A549 (cell line): ENCODE results near the gene LAMA3. TPM values are rescaled to one million over a fixed set of nuclear protein-coding genes. Genes with fewer than 3 reads are reported as not detected.

ENCODE experiments used
- ATAC-seq, 2 experiments: fragments of 200-7000 bp in 1 of 2; fragments of >200 bp in 1 of 2; cut with Nextera tagmentation in 1 of 2; cut with Tn5 transposase in 1 of 2; 3 replicates each; pipeline versions ENCODE4 v1.8.0 to v1.9.1; 2018 to 2020; ENCODE audit warnings: mild to moderate bottlenecking in 1 of 2, moderate library complexity in 1 of 2
- CTCF ChIA-PET: fragments of 300-600 bp; sonication (Branson Sonifier 250); formaldehyde crosslinking; extraction: SDS; loops from one replicate; lab custom pipeline; 2021; ENCODE audit warnings: antibody characterized with exemption, inconsistent platforms; lab: Yijun Ruan, JAX
- POLR2A ChIA-PET: fragments of 350-600 bp; formaldehyde crosslinking; extraction: SDS; loops from one replicate; lab custom pipeline; 2021; ENCODE audit warnings: antibody characterized with exemption, inconsistent platforms; lab: Yijun Ruan, JAX
- DNase-seq, 2 experiments: peaks; one replicate each; pipeline versions ENCODE4 v3.0.0 to v3.0.0-alpha.2; 2011 to 2016; ENCODE audit warnings: low read depth in 1 of 2, low spot score in 1 of 2
- FAIRE-seq: peaks from 2 replicates; lab custom pipeline; 2011; peaks lifted over from hg19 to GRCh38; lab: Jason Lieb, UNC
- H3K27ac ChIP-seq, 2 experiments: fragments of >200 bp; sonication (Bioruptor Twin); formaldehyde crosslinking; 3 replicates each; pipeline ENCODE4 v1.5.1; 2016 to 2017
- H3K4me1 ChIP-seq: fragments of >200 bp; sonication (Bioruptor Twin); formaldehyde crosslinking; 3 replicates; pipeline ENCODE4 v1.6.1; 2016
- H3K4me2 ChIP-seq: fragments of >200 bp; sonication (Bioruptor Twin); formaldehyde crosslinking; 3 replicates; pipeline ENCODE4 v1.6.1; 2016
- H3K4me3 ChIP-seq: fragments of >200 bp; sonication (Bioruptor Twin); formaldehyde crosslinking; 3 replicates; pipeline ENCODE4 v1.5.1; 2016
- H3K9me3 ChIP-seq: fragments of >200 bp; sonication (Bioruptor Twin); formaldehyde crosslinking; 3 replicates; pipeline ENCODE4 v1.6.1; 2016
- CBX2 ChIP-seq: fragments of 200-600 bp; sonication (generic); IDR thresholded peaks from 2 replicates; pipeline ENCODE4 v1.6.1; 2016; ENCODE audit warnings: low read depth, mild to moderate bottlenecking, borderline replicate concordance
- CHD2 ChIP-seq: fragments of 150-350 bp; IDR thresholded peaks from 2 replicates; pipeline ENCODE4 v1.6.1; 2014; ENCODE audit warnings: low read length; ENCODE audit not compliant: partially characterized antibody
- EP300 ChIP-seq, 2 experiments: fragments of >200 bp; sonication (Bioruptor Twin); formaldehyde crosslinking; IDR thresholded peaks; 2 replicates in 1 of 2; 3 replicates in 1 of 2; pipeline ENCODE4 v1.6.1; 2016 to 2017
- ESRRA ChIP-seq: fragments of 150-350 bp; IDR thresholded peaks from 2 replicates; pipeline ENCODE4 v1.6.1; 2014; ENCODE audit warnings: mild to moderate bottlenecking, low read length, borderline replicate concordance
- FOXS1 ChIP-seq: fragments of 250-450 bp; sonication (Bioruptor Pico); IDR thresholded peaks from 2 replicates; pipeline ENCODE4 v1.5.0; 2020; ENCODE audit warnings: mild to moderate bottlenecking, moderate library complexity
- GATA3 ChIP-seq: IDR thresholded peaks from 2 replicates; pipeline ENCODE4 v1.6.1; 2012; ENCODE audit warnings: borderline replicate concordance
- HDAC2 ChIP-seq: fragments of 200-600 bp; sonication (generic); IDR thresholded peaks from 2 replicates; pipeline ENCODE4 v1.6.1; 2016
- HES2 ChIP-seq: fragments of >200 bp; sonication (Bioruptor Twin); formaldehyde crosslinking; IDR thresholded peaks from 2 replicates; pipeline ENCODE4 v1.6.1; 2016
- HEYL ChIP-seq: fragments of 250-450 bp; sonication (Bioruptor Pico); IDR thresholded peaks from 2 replicates; pipeline ENCODE4 v1.8.0; 2021; ENCODE audit warnings: mild to moderate bottlenecking, moderate library complexity
- HOXB13 ChIP-seq: fragments of 250-450 bp; sonication (Bioruptor Pico); IDR thresholded peaks from 2 replicates; pipeline ENCODE4 v1.5.0; 2020; ENCODE audit warnings: low read depth, mild to moderate bottlenecking, moderate library complexity
- JUN ChIP-seq, 2 experiments: fragments of >200 bp; sonication (Bioruptor Twin); formaldehyde crosslinking; IDR thresholded peaks; 2 replicates in 1 of 2; 3 replicates in 1 of 2; pipeline ENCODE4 v1.6.1; 2016 to 2017
- JUNB ChIP-seq: fragments of >200 bp; sonication (Bioruptor Twin); formaldehyde crosslinking; IDR thresholded peaks from 2 replicates; pipeline ENCODE4 v1.6.1; 2016
- MAFK ChIP-seq: fragments of 450-650 bp; IDR thresholded peaks from 2 replicates; pipeline ENCODE4 v1.6.1; 2014; ENCODE audit not compliant: partially characterized antibody
- NFE2L2 ChIP-seq: fragments of 150-350 bp; conservative IDR thresholded peaks from 2 replicates; pipeline ENCODE4 v1.6.1; 2014; ENCODE audit warnings: low read length
- NPAS2 ChIP-seq: fragments of 250-450 bp; sonication (Bioruptor Pico); IDR thresholded peaks from 2 replicates; pipeline ENCODE4 v1.8.0; 2022; ENCODE audit warnings: mild to moderate bottlenecking, moderate library complexity, borderline replicate concordance
- PHF8 ChIP-seq: fragments of 200-600 bp; sonication (generic); IDR thresholded peaks from 2 replicates; pipeline ENCODE4 v1.6.1; 2016; ENCODE audit warnings: low read depth, mild to moderate bottlenecking, antibody characterized with exemption, moderate library complexity, borderline replicate concordance
- POLR2AphosphoS2 ChIP-seq: conservative IDR thresholded peaks from 2 replicates; pipeline ENCODE4 v1.6.1; 2012; ENCODE audit warnings: low read length, improper control_type of control experiment, inconsistent platforms
- RAD21 ChIP-seq, 2 experiments: fragments of >200 bp in 1 of 2; sonication (Bioruptor Twin) in 1 of 2; formaldehyde crosslinking in 1 of 2; IDR thresholded peaks in 1 of 2; conservative IDR thresholded peaks in 1 of 2; 2 replicates in 1 of 2; 3 replicates in 1 of 2; pipeline ENCODE4 v1.6.1; 2012 to 2018; ENCODE audit warnings: inconsistent platforms in 1 of 2
- RARB ChIP-seq: fragments of 250-450 bp; sonication (Bioruptor Pico); IDR thresholded peaks from 2 replicates; pipeline ENCODE4 v1.8.0; 2021; ENCODE audit warnings: mild to moderate bottlenecking, moderate library complexity
- RFX5 ChIP-seq: fragments of 450-650 bp; IDR thresholded peaks from 2 replicates; pipeline ENCODE4 v1.7.1; 2014; ENCODE audit warnings: antibody characterized with exemption, mild to moderate bottlenecking, moderate library complexity
- RNF2 ChIP-seq: fragments of 200-600 bp; sonication (generic); IDR thresholded peaks from 2 replicates; pipeline ENCODE4 v1.6.1; 2016; ENCODE audit warnings: low read depth, mild to moderate bottlenecking, antibody characterized with exemption, moderate library complexity, borderline replicate concordance
- SMC3 ChIP-seq: fragments of >200 bp; sonication (Bioruptor Twin); formaldehyde crosslinking; IDR thresholded peaks from 3 replicates; pipeline ENCODE4 v1.6.1; 2018; ENCODE audit warnings: inconsistent platforms
- TFCP2L1 ChIP-seq: fragments of 250-450 bp; sonication (Bioruptor Pico); IDR thresholded peaks from 2 replicates; pipeline ENCODE4 v1.5.0; 2021; ENCODE audit warnings: mild to moderate bottlenecking
- ZNF302 ChIP-seq: fragments of 250-450 bp; sonication (Bioruptor Pico); IDR thresholded peaks from 2 replicates; pipeline ENCODE4 v1.9.0; 2021; ENCODE audit warnings: inconsistent platforms, mild to moderate bottlenecking, moderate library complexity
- ZSCAN20 ChIP-seq: fragments of 250-450 bp; sonication (Bioruptor Pico); IDR thresholded peaks from 2 replicates; pipeline ENCODE4 v1.8.0; 2022; ENCODE audit warnings: mild to moderate bottlenecking, moderate library complexity
- WGBS: methylation state at CpG from one replicate; pipeline ENCODE4 v1.1.6; 2017; ENCODE audit errors: missing lambda C conversion rate; 5-methylcytosine and 5-hydroxymethylcytosine counted together
- polyA plus RNA-seq, 4 experiments: library from polyadenylated mRNA; depleted of rRNA in 3 of 4; stranded (reverse); fragments of >200 nt; fragmentation: RNase III in 1 of 4; extraction: RNeasy Plus Mini Kit Qiagen cat#74134 plus additional on column Dnase treatment in 1 of 4; gene quantifications; 2 replicates in 3 of 4; 3 replicates in 1 of 4; pipeline ENCODE4 v1.2.3, GENCODE V29; 2011 to 2017
- TF ChIP-seq, protein P1 (sequence below): IDR thresholded peaks from 2 replicates; pipeline ENCODE4 v1.6.1; 2012; ENCODE audit warnings: low read depth, borderline replicate concordance
- TF ChIP-seq, protein P2 (sequence below): fragments of 250-450 bp; sonication (Bioruptor Pico); IDR thresholded peaks from 2 replicates; pipeline ENCODE4 v1.5.0; 2021; ENCODE audit warnings: mild to moderate bottlenecking, moderate library complexity, borderline replicate concordance
- TF ChIP-seq, protein P3 (sequence below): fragments of 200-600 bp; sonication (generic); IDR thresholded peaks from 2 replicates; pipeline ENCODE4 v1.6.1; 2016; ENCODE audit warnings: antibody characterized with exemption, mild to moderate bottlenecking, moderate library complexity

Gene LAMA3
- polyA plus RNA-seq, 2 of the 4 experiments (the other 2 are of a cell fraction): 18.2 to 31.0 TPM

DNA sequence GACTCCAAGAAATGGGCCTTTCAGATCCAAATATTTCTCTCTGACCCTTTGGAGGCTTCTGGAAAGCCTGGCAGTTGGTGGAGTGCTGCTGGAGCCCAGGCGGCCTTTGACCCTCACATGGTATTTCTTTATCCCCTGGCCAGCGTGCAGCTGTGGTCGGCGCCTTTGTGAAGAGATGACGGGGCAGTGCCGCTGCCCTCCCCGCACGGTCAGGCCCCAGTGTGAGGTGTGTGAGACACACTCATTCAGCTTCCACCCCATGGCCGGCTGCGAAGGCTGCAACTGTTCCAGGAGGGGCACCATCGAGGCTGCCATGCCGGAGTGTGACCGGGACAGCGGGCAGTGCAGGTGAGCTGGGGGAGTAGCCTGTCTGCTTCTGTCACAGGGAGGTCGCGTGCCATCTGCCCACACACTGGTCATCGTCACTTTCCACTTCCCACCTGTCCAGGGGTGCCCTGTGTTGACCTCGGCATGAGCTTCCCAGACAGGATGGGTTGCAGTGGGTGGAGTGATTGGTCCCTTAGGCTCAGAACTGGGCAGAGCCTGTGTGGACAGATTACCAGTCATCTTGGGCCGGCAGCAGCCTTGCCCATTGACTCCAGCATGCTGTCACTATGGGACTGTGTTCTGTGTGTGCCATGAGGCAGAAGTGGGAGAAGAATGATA, 158.2 kb downstream of the LAMA3 start:
- Histone ChIP-seq H3K4me1 (no peaks in the 10 kb centered on the region), H3K4me3 (no peak overlapping the region), H3K27ac (no peak overlapping the region), H3K4me2 (no peak overlapping the region), H3K9me3 (no peaks in the 10 kb centered on the region)
- POLR2A ChIA-PET: no interaction called here
- DNase-seq: no peak
- no peak for ATAC-seq
- no peak for FAIRE-seq
- no peak for TF ChIP-seq EP300 (IDR thresholded peaks at IDR 0.05)
- TF ChIP-seq GATA3: no peak
- TF ChIP-seq CBX2: no peak
- no peak for TF ChIP-seq HES2
- TF ChIP-seq, protein P1, sequence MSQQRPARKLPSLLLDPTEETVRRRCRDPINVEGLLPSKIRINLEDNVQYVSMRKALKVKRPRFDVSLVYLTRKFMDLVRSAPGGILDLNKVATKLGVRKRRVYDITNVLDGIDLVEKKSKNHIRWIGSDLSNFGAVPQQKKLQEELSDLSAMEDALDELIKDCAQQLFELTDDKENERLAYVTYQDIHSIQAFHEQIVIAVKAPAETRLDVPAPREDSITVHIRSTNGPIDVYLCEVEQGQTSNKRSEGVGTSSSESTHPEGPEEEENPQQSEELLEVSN: no peak
- TF ChIP-seq NFE2L2: no peak
- TF ChIP-seq HOXB13 (CRISPR knock-in tag): no peak
- CTCF ChIA-PET: no interaction called here
- 89% methylated on average over 18 of the region's 19 CpGs for WGBS

DNA sequence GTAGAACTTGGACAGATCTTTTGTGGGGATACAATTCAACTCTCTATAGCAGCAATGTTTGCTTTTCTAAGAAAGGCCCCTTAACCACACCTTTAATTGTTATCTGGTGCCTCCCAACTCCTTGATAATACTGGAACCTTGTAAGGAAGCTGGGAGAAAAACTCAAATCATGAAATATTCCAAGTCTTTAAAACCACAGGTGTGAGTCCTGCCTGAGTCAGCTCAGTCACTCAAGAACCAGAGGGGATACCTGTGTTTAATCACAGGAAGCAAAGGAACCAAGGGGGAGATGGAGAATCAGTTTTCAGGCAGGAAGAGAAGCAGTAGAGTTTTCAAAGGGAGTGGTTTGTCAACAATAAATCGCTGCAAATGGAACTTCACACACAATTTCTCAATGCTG, 159.9 kb downstream of the LAMA3 start:
- CTCF ChIA-PET: interaction anchor here (1.1 to 1.7 kb wide), 2 partner anchors 9 to 269 kb away, joined by 3 read pairs; no protein-coding TSS in a partner anchor
- Histone ChIP-seq H3K4me2 (no peak overlapping the region), H3K27ac (no peak overlapping the region), H3K4me3 (no peak overlapping the region), H3K4me1 (no peaks in the 10 kb centered on the region), H3K9me3 (no peaks in the 10 kb centered on the region)
- DNase-seq (no peak), ATAC-seq (no peak), FAIRE-seq (no peak)
- TF ChIP-seq PHF8 (no peak), CHD2 (no peak), RAD21 (conservative IDR thresholded peaks at IDR 0.05 in 1 of 2, IDR thresholded peaks at IDR 0.05 in 1 of 2) (no peak), HES2 (no peak), JUNB (no peak), NPAS2 (CRISPR knock-in tag) (no peak), HEYL (CRISPR knock-in tag) (no peak), NFE2L2 (no peak), HDAC2 (no peak), MAFK (no peak)
- POLR2A ChIA-PET: no interaction called here
- WGBS: 16% methylated on average over 1 of the region's 1 CpG

DNA sequence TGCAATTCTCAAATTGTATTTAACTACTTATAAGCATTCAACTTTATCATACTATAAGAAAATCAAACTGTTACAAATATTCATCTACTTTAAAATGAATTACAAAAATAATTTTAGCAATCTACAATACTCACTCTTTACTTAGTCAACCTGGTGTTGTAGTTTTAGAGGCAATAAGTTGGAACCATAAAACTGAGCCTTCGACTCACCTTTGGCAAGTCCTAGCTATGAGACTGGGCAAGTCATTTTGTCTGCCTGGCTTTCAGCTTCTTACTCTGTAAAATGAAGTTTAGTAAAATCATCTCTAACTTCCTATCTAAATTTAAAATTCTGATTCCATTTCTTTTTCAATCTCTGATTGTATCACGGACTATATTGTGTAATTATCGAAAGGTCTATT, 161.0 kb downstream of the LAMA3 start:
- POLR2A ChIA-PET: interaction anchor here (0.6 kb wide), 1 partner anchor 92 kb away, joined by 3 read pairs; no protein-coding TSS in a partner anchor
- Histone ChIP-seq H3K9me3 (no peaks in the 10 kb centered on the region), H3K4me3 (no peak overlapping the region), H3K27ac (no peak overlapping the region), H3K4me2 (no peak overlapping the region)
- no peak for FAIRE-seq
- CTCF ChIA-PET: interaction anchor here (1.0 to 1.7 kb wide), 3 partner anchors 11 to 268 kb away, joined by 3 to 5 read pairs (median 3); no protein-coding TSS in a partner anchor
- TF ChIP-seq RNF2 (no peak), NFE2L2 (no peak), ESRRA (no peak), POLR2AphosphoS2 (no peak), ZNF302 (CRISPR knock-in tag) (no peak), RARB (CRISPR knock-in tag) (no peak), ZSCAN20 (CRISPR knock-in tag) (no peak), FOXS1 (CRISPR knock-in tag) (no peak), RFX5 (no peak), CBX2 (no peak), SMC3 (no peak), JUN (IDR thresholded peaks at IDR 0.05) (no peak), MAFK (no peak), TFCP2L1 (no peak), RAD21 (conservative IDR thresholded peaks at IDR 0.05 in 1 of 2, IDR thresholded peaks at IDR 0.05 in 1 of 2) (no peak)
- TF ChIP-seq, protein P2, sequence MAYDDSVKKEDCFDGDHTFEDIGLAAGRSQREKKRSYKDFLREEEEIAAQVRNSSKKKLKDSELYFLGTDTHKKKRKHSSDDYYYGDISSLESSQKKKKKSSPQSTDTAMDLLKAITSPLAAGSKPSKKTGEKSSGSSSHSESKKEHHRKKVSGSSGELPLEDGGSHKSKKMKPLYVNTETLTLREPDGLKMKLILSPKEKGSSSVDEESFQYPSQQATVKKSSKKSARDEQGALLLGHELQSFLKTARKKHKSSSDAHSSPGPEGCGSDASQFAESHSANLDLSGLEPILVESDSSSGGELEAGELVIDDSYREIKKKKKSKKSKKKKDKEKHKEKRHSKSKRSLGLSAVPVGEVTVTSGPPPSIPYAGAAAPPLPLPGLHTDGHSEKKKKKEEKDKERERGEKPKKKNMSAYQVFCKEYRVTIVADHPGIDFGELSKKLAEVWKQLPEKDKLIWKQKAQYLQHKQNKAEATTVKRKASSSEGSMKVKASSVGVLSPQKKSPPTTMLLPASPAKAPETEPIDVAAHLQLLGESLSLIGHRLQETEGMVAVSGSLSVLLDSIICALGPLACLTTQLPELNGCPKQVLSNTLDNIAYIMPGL (CRISPR knock-in tag): no peak
- TF ChIP-seq, protein P3, sequence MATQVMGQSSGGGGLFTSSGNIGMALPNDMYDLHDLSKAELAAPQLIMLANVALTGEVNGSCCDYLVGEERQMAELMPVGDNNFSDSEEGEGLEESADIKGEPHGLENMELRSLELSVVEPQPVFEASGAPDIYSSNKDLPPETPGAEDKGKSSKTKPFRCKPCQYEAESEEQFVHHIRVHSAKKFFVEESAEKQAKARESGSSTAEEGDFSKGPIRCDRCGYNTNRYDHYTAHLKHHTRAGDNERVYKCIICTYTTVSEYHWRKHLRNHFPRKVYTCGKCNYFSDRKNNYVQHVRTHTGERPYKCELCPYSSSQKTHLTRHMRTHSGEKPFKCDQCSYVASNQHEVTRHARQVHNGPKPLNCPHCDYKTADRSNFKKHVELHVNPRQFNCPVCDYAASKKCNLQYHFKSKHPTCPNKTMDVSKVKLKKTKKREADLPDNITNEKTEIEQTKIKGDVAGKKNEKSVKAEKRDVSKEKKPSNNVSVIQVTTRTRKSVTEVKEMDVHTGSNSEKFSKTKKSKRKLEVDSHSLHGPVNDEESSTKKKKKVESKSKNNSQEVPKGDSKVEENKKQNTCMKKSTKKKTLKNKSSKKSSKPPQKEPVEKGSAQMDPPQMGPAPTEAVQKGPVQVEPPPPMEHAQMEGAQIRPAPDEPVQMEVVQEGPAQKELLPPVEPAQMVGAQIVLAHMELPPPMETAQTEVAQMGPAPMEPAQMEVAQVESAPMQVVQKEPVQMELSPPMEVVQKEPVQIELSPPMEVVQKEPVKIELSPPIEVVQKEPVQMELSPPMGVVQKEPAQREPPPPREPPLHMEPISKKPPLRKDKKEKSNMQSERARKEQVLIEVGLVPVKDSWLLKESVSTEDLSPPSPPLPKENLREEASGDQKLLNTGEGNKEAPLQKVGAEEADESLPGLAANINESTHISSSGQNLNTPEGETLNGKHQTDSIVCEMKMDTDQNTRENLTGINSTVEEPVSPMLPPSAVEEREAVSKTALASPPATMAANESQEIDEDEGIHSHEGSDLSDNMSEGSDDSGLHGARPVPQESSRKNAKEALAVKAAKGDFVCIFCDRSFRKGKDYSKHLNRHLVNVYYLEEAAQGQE: no peak
- TF ChIP-seq, all 56 proteins: peak for 0
- 92% methylated on average over 3 of the region's 3 CpGs for WGBS
- ATAC-seq (no peak), DNase-seq (no peak)
- H3K4me1 ChIP-seq: no peaks in the 10 kb centered on the region
